ENCODE data around the gene CFAP161.

The CFAP161 gene

GRCh38 chr15:81197688-81198281 lies 63.7 kb downstream of the CFAP161 start (continued):
- TF ChIP-seq, protein P1, sequence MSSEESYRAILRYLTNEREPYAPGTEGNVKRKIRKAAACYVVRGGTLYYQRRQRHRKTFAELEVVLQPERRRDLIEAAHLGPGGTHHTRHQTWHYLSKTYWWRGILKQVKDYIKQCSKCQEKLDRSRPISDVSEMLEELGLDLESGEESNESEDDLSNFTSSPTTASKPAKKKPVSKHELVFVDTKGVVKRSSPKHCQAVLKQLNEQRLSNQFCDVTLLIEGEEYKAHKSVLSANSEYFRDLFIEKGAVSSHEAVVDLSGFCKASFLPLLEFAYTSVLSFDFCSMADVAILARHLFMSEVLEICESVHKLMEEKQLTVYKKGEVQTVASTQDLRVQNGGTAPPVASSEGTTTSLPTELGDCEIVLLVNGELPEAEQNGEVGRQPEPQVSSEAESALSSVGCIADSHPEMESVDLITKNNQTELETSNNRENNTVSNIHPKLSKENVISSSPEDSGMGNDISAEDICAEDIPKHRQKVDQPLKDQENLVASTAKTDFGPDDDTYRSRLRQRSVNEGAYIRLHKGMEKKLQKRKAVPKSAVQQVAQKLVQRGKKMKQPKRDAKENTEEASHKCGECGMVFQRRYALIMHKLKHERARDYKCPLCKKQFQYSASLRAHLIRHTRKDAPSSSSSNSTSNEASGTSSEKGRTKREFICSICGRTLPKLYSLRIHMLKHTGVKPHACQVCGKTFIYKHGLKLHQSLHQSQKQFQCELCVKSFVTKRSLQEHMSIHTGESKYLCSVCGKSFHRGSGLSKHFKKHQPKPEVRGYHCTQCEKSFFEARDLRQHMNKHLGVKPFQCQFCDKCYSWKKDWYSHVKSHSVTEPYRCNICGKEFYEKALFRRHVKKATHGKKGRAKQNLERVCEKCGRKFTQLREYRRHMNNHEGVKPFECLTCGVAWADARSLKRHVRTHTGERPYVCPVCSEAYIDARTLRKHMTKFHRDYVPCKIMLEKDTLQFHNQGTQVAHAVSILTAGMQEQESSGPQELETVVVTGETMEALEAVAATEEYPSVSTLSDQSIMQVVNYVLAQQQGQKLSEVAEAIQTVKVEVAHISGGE (tag by site-specific recombination; conservative IDR thresholded peaks at IDR 0.05; ENCODE audit: low read depth) = no peak
- TF ChIP-seq ZNF837 (tag by site-specific recombination; IDR thresholded peaks at IDR 0.05) (no peak), TCF7L2 (IDR thresholded peaks at IDR 0.05; ENCODE audit: borderline replicate concordance, low read depth, low read length) (no peak)

All from HEK293 (cell line).